Stomach smooth muscle (tissue), 2 donors: ENCODE measurements around the gene IL1R2.

Experiments
- H3K27ac ChIP-seq: one replicate; pipeline ENCODE4 v1.7.0; 2013; ENCODE audit warnings: mild to moderate bottlenecking, low read length, inconsistent platforms
- H3K27me3 ChIP-seq, 2 donors: one replicate each; pipeline ENCODE4 v1.7.0; 2013; ENCODE audit warnings: low read length in 2 of 2; ENCODE audit not compliant: insufficient read depth in 2 of 2, control insufficient read depth in 1 of 2
- H3K36me3 ChIP-seq, 2 donors: one replicate each; pipeline ENCODE4 v1.7.0; 2013; ENCODE audit warnings: low read length in 2 of 2; ENCODE audit not compliant: control insufficient read depth in 2 of 2, insufficient read depth in 2 of 2
- H3K4me1 ChIP-seq: one replicate; pipeline ENCODE4 v1.7.0; 2013; ENCODE audit warnings: low read length; ENCODE audit not compliant: control insufficient read depth, insufficient read depth
- H3K4me3 ChIP-seq, 2 donors: one replicate each; pipeline ENCODE4 v1.7.0; 2013; ENCODE audit warnings: low read length in 2 of 2
- H3K9ac ChIP-seq, 2 donors: one replicate each; pipeline ENCODE4 v1.7.0; 2013; ENCODE audit warnings: low read length in 2 of 2, mild to moderate bottlenecking in 1 of 2
- H3K9me3 ChIP-seq, 2 donors: one replicate each; pipeline ENCODE4 v1.7.0; 2013; ENCODE audit warnings: low read length in 2 of 2; ENCODE audit not compliant: control insufficient read depth in 2 of 2
- donor health status: healthy.
- donor health status: Pancreatic carcinoma.

The IL1R2 gene

DNA sequence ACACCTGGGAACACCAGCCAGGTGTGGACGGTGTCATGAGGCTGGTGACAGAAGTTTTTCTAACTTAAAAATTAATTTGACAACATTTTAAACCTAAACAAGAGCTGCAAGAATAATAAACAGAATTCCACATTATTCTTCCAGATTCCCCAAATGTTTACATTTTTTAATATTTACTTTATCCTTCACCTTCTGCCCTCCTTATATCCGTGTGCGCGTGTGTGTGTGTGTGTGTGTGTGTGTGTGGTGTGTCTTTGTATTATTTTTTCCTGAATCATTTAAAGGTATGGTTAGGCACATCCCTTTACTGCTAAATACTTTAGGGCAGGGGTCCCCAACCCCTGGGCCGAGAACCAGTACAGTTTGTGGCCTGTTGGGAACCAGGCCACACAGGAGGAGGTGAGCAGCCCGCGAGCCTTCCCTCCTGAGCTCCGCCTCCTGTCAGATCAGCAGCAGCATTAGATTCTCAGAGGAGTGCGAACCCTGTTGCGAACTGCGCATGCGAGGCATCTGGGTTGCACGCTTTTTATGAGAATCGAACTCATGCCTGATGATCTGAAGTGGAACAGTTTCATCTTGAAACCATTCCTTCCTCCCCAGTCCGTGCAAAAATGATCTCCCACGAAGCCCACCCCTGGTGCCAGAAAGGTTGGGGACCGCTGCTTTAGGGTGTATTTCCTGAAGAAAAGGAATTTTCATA is 16.4 kb upstream of the IL1R2 start:
- Histone ChIP-seq H3K27ac (no peak overlapping the region), H3K9ac (no peak overlapping the region)

DNA sequence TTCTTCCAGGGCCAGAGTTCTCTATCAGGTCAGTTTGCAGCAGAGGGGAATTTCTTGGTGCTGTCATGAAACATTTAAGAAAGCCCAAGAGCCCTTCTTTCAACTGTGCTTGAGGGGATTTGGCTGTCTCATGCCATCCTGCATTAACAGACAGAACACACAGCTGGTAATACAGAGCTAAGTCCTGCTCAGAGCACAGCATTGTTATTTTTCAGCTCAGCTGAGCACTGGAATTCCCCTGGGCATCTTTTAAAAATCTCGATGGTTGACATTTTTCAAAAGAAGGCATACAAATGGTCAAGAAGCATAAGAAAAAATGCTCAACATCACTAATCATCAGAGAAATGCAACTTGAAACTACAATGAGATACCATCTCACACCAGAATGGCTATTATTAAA is 14.9 kb upstream of the IL1R2 start:
- Histone ChIP-seq H3K27ac (no peak overlapping the region), H3K27me3 (no peaks in the 10 kb centered on the region), H3K9me3 (no peaks in the 10 kb centered on the region), H3K4me3 (no peak overlapping the region), H3K36me3 (no peaks in the 10 kb centered on the region), H3K9ac (no peak overlapping the region), H3K4me1 (peaks cover 11% of the 10 kb centered on the region)

More for the DNA sequence above, 16.4 kb upstream of the IL1R2 start:
- Histone ChIP-seq H3K9me3 (no peaks in the 10 kb centered on the region), H3K27me3 (no peaks in the 10 kb centered on the region), H3K4me3 (no peak overlapping the region), H3K36me3 (no peaks in the 10 kb centered on the region), H3K4me1 (peaks cover 11% of the 10 kb centered on the region)

GRCh38 chr2:101980368-101980767 is 11.4 kb upstream of the IL1R2 start:
- peaks cover 3% of the 10 kb centered on the region for H3K4me1 ChIP-seq
- H3K36me3 ChIP-seq, result no peaks in the 10 kb centered on the region
- H3K27ac ChIP-seq, result no peak overlapping the region
- no peak overlapping the region for H3K9ac ChIP-seq
- no peaks in the 10 kb centered on the region for H3K9me3 ChIP-seq
- H3K4me3 ChIP-seq, result no peak overlapping the region
- H3K27me3 ChIP-seq, result no peaks in the 10 kb centered on the region

DNA sequence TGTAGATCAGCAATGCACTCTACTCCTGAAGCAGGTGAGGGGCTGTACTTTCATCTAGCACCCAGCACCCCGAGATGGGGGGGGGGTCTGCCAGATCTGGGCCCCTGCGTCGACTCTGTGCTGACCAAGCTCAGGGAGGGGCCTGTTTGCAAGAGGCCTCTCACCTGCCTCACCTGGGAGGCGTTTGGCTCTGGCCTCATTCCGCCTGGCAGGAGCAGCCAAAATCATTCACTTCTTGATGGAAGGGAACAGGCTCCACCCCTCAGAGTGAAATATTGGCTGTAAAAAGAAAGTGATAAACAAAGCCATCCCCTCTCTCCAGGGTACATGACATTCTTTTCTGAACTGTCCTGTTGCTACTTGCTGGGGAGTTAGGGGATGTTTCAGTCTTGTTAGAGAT is 10.7 kb upstream of the IL1R2 start:
- no peak overlapping the region for H3K27ac ChIP-seq
- H3K9ac ChIP-seq, result no peak overlapping the region
- no peaks in the 10 kb centered on the region for H3K27me3 ChIP-seq
- peaks cover 3% of the 10 kb centered on the region for H3K4me1 ChIP-seq
- no peak overlapping the region for H3K4me3 ChIP-seq
- no peaks in the 10 kb centered on the region for H3K36me3 ChIP-seq
- no peaks in the 10 kb centered on the region for H3K9me3 ChIP-seq

- peaks cover 3% of the 10 kb centered on the region for H3K4me1 ChIP-seq
- H3K9ac ChIP-seq, result no peak overlapping the region
- no peaks in the 10 kb centered on the region for H3K9me3 ChIP-seq
- H3K36me3 ChIP-seq, result no peaks in the 10 kb centered on the region
- no peaks in the 10 kb centered on the region for H3K27me3 ChIP-seq
- H3K4me3 ChIP-seq, result no peak overlapping the region
- H3K27ac ChIP-seq, result no peak overlapping the region
These were observed 10.3 kb upstream of the IL1R2 start for GRCh38 chr2:101981504-101981903.

DNA sequence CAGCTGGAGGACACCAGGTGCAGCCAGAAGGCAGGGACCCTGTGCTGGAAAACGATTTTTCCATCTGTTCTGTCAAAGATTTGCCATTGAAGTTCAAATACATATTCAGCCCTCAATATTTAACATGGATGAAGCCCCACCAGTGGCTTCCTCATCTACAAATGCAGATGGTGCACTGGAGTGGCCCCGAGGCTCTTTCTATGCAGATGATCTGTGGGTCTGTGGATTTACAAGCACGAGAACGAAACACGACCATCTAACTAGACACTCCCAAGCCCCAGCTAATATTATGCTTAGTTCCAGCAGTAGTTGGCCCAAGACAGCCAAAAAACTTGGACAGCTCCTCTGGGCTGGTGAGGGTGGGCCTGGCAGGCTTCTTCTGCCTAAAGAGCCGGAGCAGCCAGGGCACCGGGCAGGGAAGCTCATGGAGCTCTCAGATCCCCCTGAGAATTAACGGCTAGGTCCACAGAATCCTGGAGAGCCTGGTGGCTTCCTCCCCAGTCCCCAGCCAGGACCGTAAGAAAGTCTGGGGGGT is 9.2 kb upstream of the IL1R2 start:
- H3K4me3 ChIP-seq, result no peak overlapping the region
- H3K9me3 ChIP-seq, result no peaks in the 10 kb centered on the region
- no peaks in the 10 kb centered on the region for H3K27me3 ChIP-seq
- H3K36me3 ChIP-seq, result no peaks in the 10 kb centered on the region
- no peak overlapping the region for H3K27ac ChIP-seq
- peaks cover 3% of the 10 kb centered on the region for H3K4me1 ChIP-seq
- no peak overlapping the region for H3K9ac ChIP-seq

DNA sequence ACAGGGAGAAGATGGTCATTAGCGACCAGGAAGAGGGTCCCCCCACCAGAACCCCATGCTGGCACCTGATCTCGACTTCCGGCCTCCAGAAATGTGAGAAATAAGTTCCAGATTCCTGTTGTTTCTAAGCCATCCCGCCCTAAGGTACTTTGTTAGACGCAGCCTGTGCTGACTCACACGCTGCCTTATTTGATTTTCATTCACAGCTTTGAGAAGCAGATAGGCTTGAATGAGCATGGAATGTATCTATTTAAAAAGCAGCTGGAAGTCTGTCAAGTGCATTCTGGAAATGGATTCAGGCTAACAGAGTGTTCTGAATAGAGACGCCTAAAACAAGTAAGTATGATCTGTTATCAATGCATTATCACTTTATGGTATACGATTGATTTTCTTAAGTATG is 8.3 kb upstream of the IL1R2 start:
- H3K9ac ChIP-seq, result no peak overlapping the region
- no peak overlapping the region for H3K4me3 ChIP-seq
- no peak overlapping the region for H3K27ac ChIP-seq
- peaks cover 3% of the 10 kb centered on the region for H3K4me1 ChIP-seq
- no peaks in the 10 kb centered on the region for H3K36me3 ChIP-seq
- H3K27me3 ChIP-seq, result no peaks in the 10 kb centered on the region
- H3K9me3 ChIP-seq, result no peaks in the 10 kb centered on the region

DNA sequence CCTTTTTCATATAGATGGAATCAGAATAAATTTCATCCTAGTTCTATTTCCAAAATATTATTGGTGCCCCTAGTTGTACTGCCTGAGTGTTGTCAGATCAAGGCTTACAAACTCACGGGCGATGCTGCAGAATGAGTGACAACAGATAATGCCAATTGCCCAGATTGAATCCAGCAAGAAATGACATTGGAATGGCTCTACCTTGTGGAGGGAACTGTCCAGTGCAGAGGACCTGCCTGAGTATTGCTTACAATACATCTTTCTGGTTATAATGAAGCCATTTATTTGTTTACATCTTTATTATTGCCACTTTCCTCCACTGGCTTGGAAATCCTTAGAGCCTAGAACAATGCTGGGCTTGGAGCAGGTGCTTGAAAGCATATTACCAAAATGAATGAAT is 7.8 kb upstream of the IL1R2 start:
- H3K36me3 ChIP-seq, result no peaks in the 10 kb centered on the region
- no peaks in the 10 kb centered on the region for H3K9me3 ChIP-seq
- H3K9ac ChIP-seq, result no peak overlapping the region
- H3K4me3 ChIP-seq, result no peak overlapping the region
- no peak overlapping the region for H3K27ac ChIP-seq
- H3K4me1 ChIP-seq, result peaks cover 3% of the 10 kb centered on the region
- H3K27me3 ChIP-seq, result no peaks in the 10 kb centered on the region

DNA sequence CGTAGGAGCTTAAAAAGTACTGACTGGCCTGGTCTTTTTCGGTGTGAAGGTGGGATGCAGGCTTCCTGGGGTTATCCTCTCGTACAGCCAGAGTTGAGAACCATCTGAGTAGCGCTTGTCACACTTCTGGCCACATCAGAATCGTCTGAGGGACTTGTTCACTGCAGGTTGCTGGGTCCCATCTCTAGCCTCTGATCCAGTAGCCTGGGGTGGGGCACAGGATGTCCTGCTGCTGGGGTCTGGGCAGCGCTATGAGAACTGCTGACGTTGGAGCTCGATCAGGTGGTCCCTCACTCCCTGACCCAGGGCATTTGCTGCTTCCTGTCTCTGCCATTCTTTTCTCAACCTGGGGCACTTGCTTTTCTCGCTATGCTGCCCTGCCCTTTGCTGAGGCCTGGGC is 7.1 kb upstream of the IL1R2 start:
- H3K4me3 ChIP-seq, result no peak overlapping the region
- H3K4me1 ChIP-seq, result no peaks in the 10 kb centered on the region
- H3K27ac ChIP-seq, result no peak overlapping the region
- H3K9me3 ChIP-seq, result no peaks in the 10 kb centered on the region
- no peaks in the 10 kb centered on the region for H3K36me3 ChIP-seq
- no peaks in the 10 kb centered on the region for H3K27me3 ChIP-seq
- no peak overlapping the region for H3K9ac ChIP-seq

DNA sequence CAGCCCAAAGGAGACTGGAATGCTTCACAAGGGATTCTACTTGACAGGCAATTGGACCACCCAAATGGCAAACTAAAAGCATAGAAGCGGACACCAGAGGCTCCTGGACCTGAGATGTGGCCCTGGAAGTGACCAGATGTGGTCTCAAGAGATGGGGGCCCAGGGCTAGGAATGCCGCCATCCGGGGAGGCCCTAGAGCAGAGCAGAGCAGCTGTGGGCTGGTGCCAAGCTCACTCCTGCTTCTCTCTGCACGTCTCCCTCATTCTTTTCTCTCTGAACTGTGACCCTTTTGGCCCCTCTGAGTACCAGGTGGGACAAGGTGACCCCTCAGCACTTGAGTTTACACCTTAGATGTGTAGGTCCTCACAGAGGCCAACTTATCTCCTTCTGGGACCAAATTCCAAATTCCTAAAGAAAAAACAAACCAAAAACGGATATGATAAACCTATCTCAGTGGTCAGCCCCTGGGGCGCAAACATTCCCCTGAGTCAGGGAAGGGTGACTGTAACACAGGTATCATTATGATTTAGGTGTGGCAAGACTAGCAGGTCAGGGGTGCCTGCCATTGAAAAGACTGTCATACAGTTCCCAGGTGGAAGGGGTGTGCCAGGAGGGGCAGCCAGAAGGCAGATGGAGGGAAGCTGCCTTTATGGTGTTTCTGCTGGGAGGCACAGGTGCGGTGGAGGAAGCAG is 6.5 kb upstream of the IL1R2 start:
- Histone ChIP-seq H3K36me3 (no peaks in the 10 kb centered on the region), H3K9ac (no peak overlapping the region), H3K9me3 (no peaks in the 10 kb centered on the region), H3K4me1 (no peaks in the 10 kb centered on the region), H3K27ac (no peak overlapping the region), H3K4me3 (no peak overlapping the region), H3K27me3 (no peaks in the 10 kb centered on the region)

DNA sequence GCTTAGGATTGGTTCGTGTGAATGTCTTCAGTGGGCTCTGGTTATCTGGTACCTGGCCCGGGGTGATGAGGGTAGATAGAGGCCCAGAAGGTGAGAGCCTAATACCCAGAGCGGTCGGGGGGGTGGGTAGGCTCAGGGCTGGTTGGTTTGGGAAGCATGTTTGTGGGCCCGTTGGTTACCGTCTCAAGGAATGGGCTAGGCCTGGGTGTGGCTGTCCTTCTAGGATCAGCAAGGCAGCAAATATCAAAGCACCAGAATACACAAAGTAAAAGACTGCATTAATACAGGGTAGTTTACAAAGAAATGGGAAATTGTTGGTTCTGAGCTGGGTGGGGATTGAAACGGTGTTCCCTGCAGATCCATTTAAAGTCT is 6.0 kb upstream of the IL1R2 start:
- Histone ChIP-seq H3K36me3 (no peaks in the 10 kb centered on the region), H3K27ac (no peak overlapping the region), H3K4me1 (no peaks in the 10 kb centered on the region), H3K4me3 (no peak overlapping the region), H3K9ac (no peak overlapping the region), H3K9me3 (no peaks in the 10 kb centered on the region), H3K27me3 (no peaks in the 10 kb centered on the region)
